GM08714 (cell line): ENCODE data around the gene TOGARAM1.

Source experiments
- H3K4me3 ChIP-seq: fragments of 200-500 bp; sonication (Bioruptor generic); 2 replicates; pipeline ENCODE4 v1.5.1; 2014; ENCODE audit warnings: mild to moderate bottlenecking, low read length, inconsistent platforms
- ZNF274 ChIP-seq: IDR thresholded peaks from 2 replicates; pipeline ENCODE4 v1.6.1; 2012; ENCODE audit warnings: mild to moderate bottlenecking, low read depth, low read length

Gene TOGARAM1

GRCh38 chr14:44981198-44981597 is 19.2 kb downstream of the TOGARAM1 start:
- no peak overlapping the region for H3K4me3 ChIP-seq
- no peak for TF ChIP-seq ZNF274

- H3K4me3 ChIP-seq = no peak overlapping the region
- TF ChIP-seq ZNF274 = no peak
Observed at GRCh38 chr14:44982594-44982993, 20.6 kb downstream of the TOGARAM1 start.

GRCh38 chr14:44988694-44989093 is 26.7 kb downstream of the TOGARAM1 start:
- no peak overlapping the region for H3K4me3 ChIP-seq
- no peak for TF ChIP-seq ZNF274

GRCh38 chr14:44989497-44990440 is 27.8 kb downstream of the TOGARAM1 start:
- no peak for TF ChIP-seq ZNF274
- no peak overlapping the region for H3K4me3 ChIP-seq

- TF ChIP-seq ZNF274 = no peak
- no peak overlapping the region for H3K4me3 ChIP-seq
Observed at GRCh38 chr14:44990533-44990932, 28.5 kb downstream of the TOGARAM1 start.

- TF ChIP-seq ZNF274 = no peak
- H3K4me3 ChIP-seq = no peak overlapping the region
Observed at GRCh38 chr14:44995196-44995595, 33.2 kb downstream of the TOGARAM1 start.

- TF ChIP-seq ZNF274 = no peak
- no peak overlapping the region for H3K4me3 ChIP-seq
Observed at GRCh38 chr14:44995770-44996294, 33.8 kb downstream of the TOGARAM1 start.

GRCh38 chr14:45003924-45004323 is 41.9 kb downstream of the TOGARAM1 start:
- no peak for TF ChIP-seq ZNF274
- no peak overlapping the region for H3K4me3 ChIP-seq

- H3K4me3 ChIP-seq = no peak overlapping the region
- no peak for TF ChIP-seq ZNF274
Observed at GRCh38 chr14:45015133-45015532, 53.1 kb downstream of the TOGARAM1 start.

- no peak overlapping the region for H3K4me3 ChIP-seq
- no peak for TF ChIP-seq ZNF274
Observed at GRCh38 chr14:45028107-45028626, 66.2 kb downstream of the TOGARAM1 start.

- TF ChIP-seq ZNF274 = no peak
- H3K4me3 ChIP-seq = no peak overlapping the region
Observed at GRCh38 chr14:45034730-45035129, 72.7 kb downstream of the TOGARAM1 start.

GRCh38 chr14:45038256-45038655 is 76.3 kb downstream of the TOGARAM1 start:
- no peak overlapping the region for H3K4me3 ChIP-seq
- TF ChIP-seq ZNF274 = no peak

GRCh38 chr14:45038865-45039264 is 76.9 kb downstream of the TOGARAM1 start:
- TF ChIP-seq ZNF274 = no peak

GRCh38 chr14:45039390-45039789 is 77.4 kb downstream of the TOGARAM1 start:
- no peak overlapping the region for H3K4me3 ChIP-seq
- TF ChIP-seq ZNF274 = no peak

More at GRCh38 chr14:45038865-45039264, 76.9 kb downstream of the TOGARAM1 start:
- no peak overlapping the region for H3K4me3 ChIP-seq

- no peak for TF ChIP-seq ZNF274
Observed at GRCh38 chr14:45041641-45042040, 79.7 kb downstream of the TOGARAM1 start.

More at GRCh38 chr14:45041641-45042040, 79.7 kb downstream of the TOGARAM1 start:
- no peak overlapping the region for H3K4me3 ChIP-seq
